ENCODE results near the gene CASZ1. TPM values are rescaled to one million over a fixed set of nuclear protein-coding genes. Genes with fewer than 3 reads are reported as not detected.
A peak's percentile ranks its signal among the peaks of the same experiment; 100 is the strongest.

CASZ1 gene
- total RNA-seq, 2 donors from 2014 or later: 1.6 to 1.8 TPM

GRCh38 chr1:10642403-10643080, 153.9 kb downstream of the CASZ1 start:
- no peak for ATAC-seq
- no peak for DNase-seq (ENCODE audit: low spot score in 2 of 2)
- H3K36me3 Mint-ChIP-seq: no peaks in the 10 kb centered on the region
- no peaks in the 10 kb centered on the region for H3K9me3 Mint-ChIP-seq
- H3K27ac Mint-ChIP-seq: no peak overlapping the region

- no peak overlapping the region for H3K27ac Mint-ChIP-seq
- DNase-seq (ENCODE audit: low spot score in 2 of 2) (no peak), ATAC-seq (no peak)
- H3K36me3 Mint-ChIP-seq: no peaks in the 10 kb centered on the region
- H3K9me3 Mint-ChIP-seq: no peaks in the 10 kb centered on the region
Measured at GRCh38 chr1:10641976-10642375, 154.5 kb downstream of the CASZ1 start.

GRCh38 chr1:10640843-10641553, 155.4 kb downstream of the CASZ1 start:
- H3K36me3 Mint-ChIP-seq: no peaks in the 10 kb centered on the region
- ATAC-seq: peak in 1 of 2 donors; percentile 4
- no peak for DNase-seq (ENCODE audit: low spot score in 2 of 2)
- peak overlapping the region in 1 of 2 donors; percentile 65 for H3K27ac Mint-ChIP-seq
- H3K9me3 Mint-ChIP-seq: no peaks in the 10 kb centered on the region

- Mint-ChIP-seq H3K27ac (no peak overlapping the region), H3K36me3 (no peaks in the 10 kb centered on the region), H3K9me3 (no peaks in the 10 kb centered on the region)
- ATAC-seq: no peak
- no peak for DNase-seq (ENCODE audit: low spot score in 2 of 2)
Measured at GRCh38 chr1:10639775-10640578, 156.5 kb downstream of the CASZ1 start.

- Mint-ChIP-seq H3K27ac (no peak overlapping the region), H3K9me3 (no peaks in the 10 kb centered on the region), H3K36me3 (no peaks in the 10 kb centered on the region)
- no peak for DNase-seq (ENCODE audit: low spot score in 2 of 2)
- no peak for ATAC-seq
Measured at GRCh38 chr1:10639011-10639774, 157.3 kb downstream of the CASZ1 start.

GRCh38 chr1:10638559-10639005, 157.9 kb downstream of the CASZ1 start:
- no peak for DNase-seq (ENCODE audit: low spot score in 2 of 2)
- peak in 1 of 2 donors; percentile 21 for ATAC-seq
- Mint-ChIP-seq H3K36me3 (no peaks in the 10 kb centered on the region), H3K27ac (no peak overlapping the region), H3K9me3 (no peaks in the 10 kb centered on the region)

- no peak overlapping the region for H3K27ac Mint-ChIP-seq
- no peak for DNase-seq (ENCODE audit: low spot score in 2 of 2)
- no peaks in the 10 kb centered on the region for H3K36me3 Mint-ChIP-seq
- ATAC-seq: no peak
- no peaks in the 10 kb centered on the region for H3K9me3 Mint-ChIP-seq
Measured at GRCh38 chr1:10637834-10638558, 158.4 kb downstream of the CASZ1 start.

GRCh38 chr1:10637400-10637799, 159.0 kb downstream of the CASZ1 start:
- Mint-ChIP-seq H3K27ac (no peak overlapping the region), H3K9me3 (no peaks in the 10 kb centered on the region), H3K36me3 (no peaks in the 10 kb centered on the region)
- no peak for ATAC-seq
- no peak for DNase-seq (ENCODE audit: low spot score in 2 of 2)

GRCh38 chr1:10635992-10636391, 160.5 kb downstream of the CASZ1 start:
- ATAC-seq: no peak
- Mint-ChIP-seq H3K9me3 (no peaks in the 10 kb centered on the region), H3K27ac (no peak overlapping the region), H3K36me3 (no peaks in the 10 kb centered on the region)
- DNase-seq (ENCODE audit: low spot score in 2 of 2): no peak

GRCh38 chr1:10635085-10635896, 161.2 kb downstream of the CASZ1 start:
- H3K9me3 Mint-ChIP-seq: no peaks in the 10 kb centered on the region
- H3K27ac Mint-ChIP-seq: no peak overlapping the region
- no peak for ATAC-seq
- DNase-seq (ENCODE audit: low spot score in 2 of 2): no peak
- no peaks in the 10 kb centered on the region for H3K36me3 Mint-ChIP-seq

- DNase-seq (ENCODE audit: low spot score in 2 of 2): no peak
- Mint-ChIP-seq H3K36me3 (no peaks in the 10 kb centered on the region), H3K27ac (no peak overlapping the region), H3K9me3 (no peaks in the 10 kb centered on the region)
- ATAC-seq: peak in 1 of 2 donors; percentile 21
Measured at GRCh38 chr1:10634428-10635084, 161.9 kb downstream of the CASZ1 start.

- no peak overlapping the region for H3K27ac Mint-ChIP-seq
- ATAC-seq: peak in 1 of 2 donors; percentile 3
- H3K36me3 Mint-ChIP-seq: no peaks in the 10 kb centered on the region
- no peaks in the 10 kb centered on the region for H3K9me3 Mint-ChIP-seq
- DNase-seq (ENCODE audit: low spot score in 2 of 2): no peak
Measured at GRCh38 chr1:10634075-10634427, 162.4 kb downstream of the CASZ1 start.

- no peak overlapping the region for H3K27ac Mint-ChIP-seq
- no peak for ATAC-seq
Measured at GRCh38 chr1:10633416-10633815, 163.0 kb downstream of the CASZ1 start.

GRCh38 chr1:10632691-10633090, 163.8 kb downstream of the CASZ1 start:
- ATAC-seq: no peak
- DNase-seq (ENCODE audit: low spot score in 2 of 2): no peak
- no peaks in the 10 kb centered on the region for H3K9me3 Mint-ChIP-seq
- peak overlapping the region in 1 of 2 donors; percentile 67 for H3K27ac Mint-ChIP-seq
- H3K36me3 Mint-ChIP-seq: no peaks in the 10 kb centered on the region

More at GRCh38 chr1:10633416-10633815, 163.0 kb downstream of the CASZ1 start:
- DNase-seq (ENCODE audit: low spot score in 2 of 2): no peak
- H3K36me3 Mint-ChIP-seq: no peaks in the 10 kb centered on the region
- no peaks in the 10 kb centered on the region for H3K9me3 Mint-ChIP-seq
